Measurements from ENCODE around the gene IPMK.

Gene IPMK

GRCh38 chr10:58267713-58268453, at the start of gene IPMK:
TSS of gene IPMK (minus strand) at chr10:58267894. CDS start at chr10:58267611, 283 bp downstream.
- peak; percentile 69 to 98 (median 91) for DNase-seq

GRCh38 chr10:58316874-58317273, 49.2 kb upstream of the IPMK start:
- DNase-seq, result no peak

DNA sequence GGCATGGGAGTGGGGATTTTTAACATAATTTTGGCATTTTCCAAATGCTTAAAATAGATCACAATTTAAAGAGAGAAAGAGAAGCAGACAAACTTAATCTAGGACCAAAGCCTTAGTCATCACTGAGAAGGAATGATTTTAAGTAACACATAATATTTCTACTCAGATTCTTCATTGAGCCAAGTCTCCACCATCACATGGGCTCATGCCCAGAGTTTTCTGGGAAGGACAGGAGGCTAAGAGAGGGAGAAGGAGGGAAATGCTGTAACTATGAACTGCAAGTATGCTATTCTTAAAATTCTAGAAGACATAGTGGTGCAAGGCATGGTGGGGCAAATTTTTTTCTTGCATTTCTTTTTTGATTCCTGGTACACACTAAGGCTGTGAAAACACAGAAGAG, 43.3 kb upstream of the IPMK start:
- no peak for DNase-seq

DNA sequence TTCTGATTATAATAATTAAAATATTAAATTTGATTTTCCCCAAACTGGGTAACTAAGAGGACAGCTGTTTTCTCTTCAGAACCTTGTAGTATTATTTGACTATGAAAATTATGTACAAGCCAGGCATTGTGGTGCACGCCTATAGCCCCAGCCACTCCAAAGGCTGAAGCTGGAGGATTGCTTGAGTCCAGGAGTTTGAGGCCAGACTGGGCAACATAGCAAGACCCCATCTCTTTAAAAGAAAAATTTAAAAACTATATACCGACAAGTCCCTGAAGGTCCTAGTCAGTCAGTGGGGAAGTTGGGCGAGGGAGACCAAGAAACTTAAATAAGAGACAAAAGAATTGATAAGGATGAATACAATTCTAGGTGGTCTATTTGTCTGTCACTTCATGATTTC, 40.0 kb upstream of the IPMK start:
- no peak for DNase-seq

GRCh38 chr10:58305821-58306220, 38.1 kb upstream of the IPMK start:
- no peak for DNase-seq

GRCh38 chr10:58304099-58304633, 36.5 kb upstream of the IPMK start:
- DNase-seq, result no peak

GRCh38 chr10:58302254-58302653, 34.6 kb upstream of the IPMK start:
- no peak for DNase-seq

- DNase-seq, result no peak
These were observed 33.0 kb upstream of the IPMK start for GRCh38 chr10:58300676-58301075.

DNA sequence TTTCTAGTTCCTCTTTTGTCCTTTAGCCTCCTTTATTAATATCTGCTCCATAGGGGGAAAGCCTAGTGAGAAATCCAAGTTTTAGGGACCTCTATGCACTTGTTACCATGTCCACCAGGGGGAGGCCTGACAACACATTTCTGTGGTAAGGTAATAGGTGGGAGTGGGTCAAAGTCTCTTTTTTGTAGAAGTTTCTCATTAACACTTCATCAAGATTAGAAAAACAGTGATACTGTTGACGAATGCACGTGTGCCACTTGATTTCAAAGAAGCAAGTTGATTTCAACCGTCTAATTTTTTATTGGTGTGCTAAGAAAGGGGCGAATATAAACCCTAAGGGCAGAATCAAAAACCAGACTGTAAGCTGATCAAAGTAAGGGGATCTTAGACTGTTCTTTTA, 31.9 kb upstream of the IPMK start:
- DNase-seq, result peak in 4 of 14 donors; percentile 0 to 31 (median 6)

DNA sequence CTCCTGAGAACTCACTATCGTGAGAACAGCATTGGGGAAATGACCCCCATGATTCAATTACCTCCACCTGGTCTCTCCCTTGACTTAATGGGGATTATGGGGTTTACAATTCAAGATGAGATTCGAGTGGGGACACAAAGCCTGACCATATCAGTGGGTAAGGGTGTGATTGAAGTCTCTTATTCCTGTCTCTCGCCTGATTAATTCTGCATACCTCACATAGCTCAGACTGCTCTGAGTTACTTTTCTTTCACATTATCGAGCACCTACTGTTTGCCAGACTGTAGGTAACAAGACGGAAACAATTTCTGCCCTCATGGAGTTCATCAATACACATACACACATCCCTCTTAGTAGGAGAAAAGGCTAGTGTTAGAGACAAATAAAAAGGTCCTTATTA, 26.3 kb upstream of the IPMK start:
- no peak for DNase-seq

DNA sequence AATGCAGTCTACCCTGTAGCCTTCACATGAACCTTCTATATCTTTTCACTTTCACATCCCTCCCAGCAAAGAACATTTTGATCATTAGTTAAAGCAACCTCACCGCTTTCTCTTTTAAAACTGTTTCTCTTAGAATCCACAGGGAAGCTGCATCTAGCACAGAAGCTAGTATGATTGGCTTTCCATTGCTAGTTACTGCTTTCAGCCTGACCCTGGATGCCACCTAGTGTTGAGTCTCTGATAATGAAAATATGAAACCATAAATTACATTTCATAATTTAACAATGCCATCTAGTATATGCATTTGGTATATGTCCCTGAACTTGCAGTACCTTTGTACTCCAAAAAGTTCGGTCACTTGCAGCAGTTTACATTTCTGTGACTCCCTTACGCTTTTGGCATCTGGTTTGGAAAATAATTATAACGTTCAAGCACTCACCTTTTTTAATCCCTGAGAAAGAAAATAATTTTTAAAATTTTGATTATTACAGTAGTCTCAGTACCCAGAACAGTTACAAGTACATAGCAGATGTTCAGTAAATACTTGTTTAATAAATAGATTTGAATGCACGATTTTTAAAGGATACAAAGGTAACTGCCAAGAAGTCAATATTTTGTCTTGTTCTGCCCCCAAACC, 24.0 kb upstream of the IPMK start:
- peak in 1 of 14 donors; percentile 21 for DNase-seq

DNA sequence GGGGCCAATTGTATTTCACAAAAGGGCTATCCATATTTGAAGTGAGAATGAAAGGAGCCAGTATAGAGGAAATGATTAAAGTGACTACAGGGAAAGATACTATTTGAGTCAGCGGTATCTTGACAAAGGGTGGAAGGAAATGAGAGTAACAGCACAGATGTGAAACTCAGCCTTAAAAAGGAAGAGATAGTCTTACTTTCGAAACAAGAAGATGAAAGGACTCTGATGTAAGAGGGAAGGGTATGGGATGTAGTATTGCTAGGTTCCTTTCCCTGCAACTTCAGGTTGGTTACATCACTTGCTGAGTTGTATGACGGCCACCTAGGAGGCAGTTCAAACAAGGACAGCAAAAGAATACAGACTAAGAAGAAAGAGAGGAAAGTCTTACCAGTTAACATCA, 14.9 kb upstream of the IPMK start:
- no peak for DNase-seq

GRCh38 chr10:58281092-58281752, 13.5 kb upstream of the IPMK start:
- DNase-seq, result no peak

GRCh38 chr10:58280477-58280876, 12.8 kb upstream of the IPMK start:
- DNase-seq, result no peak

DNA sequence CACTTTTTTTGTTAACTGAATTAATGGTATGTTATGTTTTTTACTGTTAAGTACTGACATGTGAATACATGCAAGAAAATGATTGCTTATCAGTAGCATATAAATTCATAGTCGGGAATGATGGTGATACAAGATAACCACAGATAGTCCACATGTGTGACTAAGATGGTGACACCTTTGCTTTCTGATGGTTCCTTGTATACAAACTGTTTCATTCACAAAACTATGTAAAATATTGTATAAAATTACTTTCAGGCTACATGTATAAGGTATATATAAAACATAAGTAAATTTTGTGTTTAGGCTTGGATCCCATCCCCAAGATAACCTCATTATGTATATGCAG, 11.2 kb upstream of the IPMK start:
- no peak for DNase-seq

DNA sequence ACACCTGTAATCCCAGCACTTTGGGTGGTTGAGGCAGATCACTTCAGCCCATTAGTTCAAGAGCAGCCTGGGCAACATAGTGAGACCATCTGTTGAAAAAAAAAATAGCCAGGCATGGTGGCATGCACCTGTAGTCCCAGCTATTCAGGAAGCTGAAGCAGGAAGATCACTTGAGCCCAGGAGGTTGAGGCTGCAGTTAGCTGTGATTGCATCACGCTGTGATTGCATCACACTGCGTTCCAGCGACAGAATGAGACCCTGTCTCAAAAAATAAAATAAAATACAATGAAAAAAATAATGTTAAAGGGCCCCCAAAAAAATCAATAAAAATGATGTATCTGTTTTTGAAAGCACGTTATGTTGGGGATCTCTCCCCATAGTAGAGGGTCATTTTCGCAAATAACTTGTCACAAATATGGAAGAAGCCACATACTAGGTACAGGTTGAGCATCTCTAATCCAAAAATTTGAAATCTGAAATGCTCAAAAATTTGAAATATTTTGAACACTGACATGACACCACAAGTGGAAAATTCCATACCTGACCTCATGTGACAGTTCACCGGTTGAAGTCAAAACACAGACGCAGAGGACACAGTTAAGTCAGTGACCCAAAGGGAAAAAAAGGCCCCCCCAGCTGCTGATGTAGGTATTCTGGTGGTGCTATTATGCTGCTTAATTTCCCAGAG, 10.7 kb upstream of the IPMK start:
- no peak for DNase-seq

- no peak for DNase-seq
These were observed 8.2 kb upstream of the IPMK start for GRCh38 chr10:58275908-58276307.

GRCh38 chr10:58275261-58275660, 7.6 kb upstream of the IPMK start:
- DNase-seq, result no peak

DNA sequence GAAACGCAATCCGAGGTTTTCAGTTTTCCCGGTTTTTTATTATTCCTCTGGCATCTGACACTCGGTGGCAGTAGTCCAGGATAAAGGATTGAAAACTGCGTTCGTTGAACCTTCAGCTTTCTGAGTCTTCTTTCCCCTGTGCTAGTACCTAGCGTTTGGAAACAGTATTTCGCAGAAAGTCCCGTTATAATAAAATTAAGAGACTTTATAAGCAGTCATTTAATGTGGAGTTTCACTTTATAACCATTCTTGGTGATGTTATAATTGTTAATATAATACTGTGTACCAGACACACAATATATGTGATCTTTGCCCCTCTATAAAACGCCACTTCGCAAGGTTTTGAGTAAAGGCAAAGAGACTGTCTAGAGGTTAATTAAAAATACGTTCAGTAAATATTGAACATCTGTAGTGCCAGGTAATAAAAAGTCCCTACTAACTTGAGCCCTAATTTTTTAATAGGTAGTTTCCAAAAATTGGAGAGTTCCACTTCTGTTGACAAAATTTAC, 2.1 kb upstream of the IPMK start:
- peak in 1 of 14 donors; percentile 53 for DNase-seq

DNA sequence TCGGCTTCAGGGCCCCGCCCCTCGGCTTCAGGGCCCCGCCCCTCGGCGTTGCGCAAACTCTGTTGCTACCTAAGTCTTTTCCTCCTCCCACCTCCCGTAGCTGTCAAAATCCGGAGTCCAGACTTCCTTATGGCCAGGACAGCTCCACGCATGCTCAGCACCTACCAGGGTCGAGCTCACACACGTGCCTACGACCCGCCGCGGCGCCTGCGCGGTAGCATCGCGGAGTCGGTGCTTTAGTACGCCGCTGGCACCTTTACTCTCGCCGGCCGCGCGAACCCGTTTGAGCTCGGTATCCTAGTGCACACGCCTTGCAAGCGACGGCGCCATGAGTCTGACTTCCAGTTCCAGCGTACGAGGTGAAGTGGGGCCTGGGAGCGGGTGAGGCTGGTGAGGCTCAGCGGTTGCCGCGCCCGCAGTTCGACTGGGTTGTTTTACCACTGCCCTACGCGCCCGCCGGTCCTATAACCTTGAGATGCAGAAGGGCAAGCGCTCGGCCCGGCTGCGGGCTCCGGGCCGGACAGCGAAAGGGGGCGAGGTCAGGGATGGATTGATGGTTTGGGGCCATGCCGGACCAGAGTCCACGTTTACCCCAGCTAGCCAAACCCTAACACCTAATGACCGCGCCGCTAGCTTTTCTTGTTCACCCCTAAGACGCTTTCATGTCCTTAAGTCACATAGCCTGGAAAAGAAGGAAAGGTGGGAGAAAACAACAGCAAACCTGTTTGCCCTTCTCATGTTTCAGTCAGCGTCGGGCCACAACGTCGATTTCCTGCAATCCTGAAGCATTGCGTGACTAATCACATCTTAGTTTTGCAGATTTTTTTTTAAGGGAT, 1.5 kb upstream of the IPMK start, which contains the start of gene CISD1:
Gene CISD1 (plus strand): TSS at position 217 of the 836 bp plus-strand sequence. CDS start 112 bp downstream, at position 329.
- peak; percentile 46 to 97 (median 93) for DNase-seq

DNA sequence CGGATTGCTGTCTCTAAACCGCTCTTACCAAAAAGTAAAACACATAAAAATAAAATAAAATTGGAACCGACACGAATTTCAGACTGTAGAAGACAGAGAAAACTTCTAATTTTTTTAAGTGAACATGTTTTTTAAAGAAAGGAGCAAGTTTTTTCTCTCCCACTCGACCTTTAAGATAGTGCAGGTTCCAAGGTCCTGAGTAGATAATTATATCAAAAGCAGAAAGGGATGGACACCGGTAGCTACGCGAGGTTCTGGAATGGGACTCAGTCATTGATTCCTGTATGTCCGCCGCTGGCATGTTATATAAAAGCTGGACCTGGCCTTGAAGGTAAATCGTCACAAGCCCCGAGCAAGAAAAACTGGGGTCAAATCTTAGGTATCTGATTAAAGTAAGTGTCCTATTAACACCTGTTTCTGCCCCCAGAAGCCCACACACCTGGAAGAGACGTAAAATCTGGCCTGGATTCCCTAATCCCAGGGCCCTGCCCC, 806 bp upstream of the IPMK start:
- DNase-seq, result no peak

Measured in C1 segment of cervical spinal cord (tissue), 14 donors.